DMS153 treated with DMSO at 0.1 percent for 48 hours (cell line): ENCODE results near the gene CABP5.
A peak's percentile ranks its signal among the peaks of the same experiment; 100 is the strongest.
"Not testable (repeated sequence)": the region's sequence is repeated elsewhere in the genome, so short reads cannot be mapped to it uniquely, and the experiment has no call there.

ENCODE experiments used
- DNase-seq: peaks from one replicate; lab custom pipeline; 2025; ENCODE audit not compliant: unreplicated experiment; lab: John Stamatoyannopoulos, UW

The CABP5 gene

DNA sequence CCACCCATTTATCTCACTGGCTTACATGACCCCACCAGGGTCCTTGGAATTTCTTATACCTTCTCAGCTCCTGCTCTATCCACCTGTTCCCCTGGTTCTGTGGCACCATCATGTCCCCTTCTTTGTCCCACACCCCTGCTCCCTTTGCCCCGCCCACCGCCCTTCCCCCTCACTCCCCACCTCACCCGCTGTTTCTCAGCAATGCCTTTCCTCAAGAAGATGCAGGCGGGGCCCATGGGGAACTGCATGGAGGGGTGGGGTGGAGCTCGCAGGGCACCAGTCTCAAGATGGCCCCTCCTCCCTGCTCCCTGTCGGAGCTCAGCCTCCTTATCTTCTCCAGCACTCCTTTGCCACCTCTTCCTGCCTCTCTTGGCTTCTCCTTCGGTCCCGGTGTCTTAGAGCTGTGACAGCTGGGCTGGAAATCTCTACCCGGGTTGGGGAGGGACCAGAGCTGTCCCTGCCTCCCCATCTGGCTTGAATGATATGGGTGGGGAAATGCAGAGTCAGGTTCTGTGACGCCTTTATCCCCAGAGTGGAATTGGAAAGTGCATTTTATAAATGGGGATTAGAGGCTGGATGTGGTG is at the start of gene CABP5:
TSS of gene CABP5 (minus strand) at position 405 of the 584 bp plus-strand sequence. CDS start at position 248, 157 bp downstream.
- DNase-seq, result no peak

DNA sequence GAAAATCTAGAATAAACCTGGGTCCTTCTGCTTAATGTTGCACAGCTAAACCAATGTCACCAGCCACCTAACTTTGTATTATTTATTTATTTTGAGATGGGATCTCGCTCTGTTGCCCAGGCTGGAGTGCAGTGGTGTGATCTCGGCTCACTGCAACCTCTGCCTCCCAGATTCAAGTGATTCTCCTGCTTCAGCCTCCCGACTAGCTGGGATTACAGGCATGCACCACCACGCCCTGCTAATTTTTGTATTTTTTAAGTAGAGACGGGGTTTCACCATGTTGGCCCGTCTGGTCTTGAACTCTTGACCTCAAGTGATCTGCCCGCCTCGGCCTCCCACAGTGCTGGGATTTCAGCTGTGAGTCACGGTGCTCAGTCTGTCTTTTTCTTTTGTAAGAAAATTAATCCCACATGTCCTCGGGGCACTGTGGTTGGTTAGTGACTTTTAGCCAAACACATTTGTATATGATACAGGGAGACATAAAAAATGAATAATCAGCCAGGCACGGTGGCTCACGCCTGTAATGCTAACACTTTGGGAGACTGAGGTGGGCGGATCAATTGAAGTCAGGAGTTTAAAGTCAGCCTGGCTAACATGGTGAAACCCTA is 47.3 kb upstream of the CABP5 start:
- DNase-seq, result not testable (repeated sequence)

DNA sequence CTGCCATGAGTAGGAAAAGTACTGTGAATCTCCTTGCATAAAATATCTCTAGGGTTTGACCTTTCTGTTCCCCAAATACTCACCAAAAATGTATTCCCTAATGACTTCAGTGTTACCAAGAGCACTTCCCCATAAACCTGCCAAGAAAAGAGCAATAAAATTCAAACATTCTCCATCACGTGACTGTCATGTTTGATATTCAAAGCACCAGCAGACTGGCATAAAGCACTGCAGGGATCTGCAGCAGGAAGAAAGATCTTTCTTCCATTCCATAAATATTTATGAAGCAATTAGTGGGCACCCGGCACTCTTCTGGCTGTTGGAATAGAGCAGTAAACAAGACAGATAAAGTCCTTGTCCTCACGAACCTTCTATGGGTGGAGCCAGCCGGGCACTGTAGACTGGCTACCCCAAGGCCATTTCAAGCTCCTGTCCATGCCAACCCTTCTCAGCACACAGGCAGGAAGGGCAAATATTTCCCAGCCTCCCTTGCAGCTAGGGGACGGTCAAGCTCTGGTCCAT is 46.5 kb upstream of the CABP5 start:
- peak; percentile 13 for DNase-seq

DNA sequence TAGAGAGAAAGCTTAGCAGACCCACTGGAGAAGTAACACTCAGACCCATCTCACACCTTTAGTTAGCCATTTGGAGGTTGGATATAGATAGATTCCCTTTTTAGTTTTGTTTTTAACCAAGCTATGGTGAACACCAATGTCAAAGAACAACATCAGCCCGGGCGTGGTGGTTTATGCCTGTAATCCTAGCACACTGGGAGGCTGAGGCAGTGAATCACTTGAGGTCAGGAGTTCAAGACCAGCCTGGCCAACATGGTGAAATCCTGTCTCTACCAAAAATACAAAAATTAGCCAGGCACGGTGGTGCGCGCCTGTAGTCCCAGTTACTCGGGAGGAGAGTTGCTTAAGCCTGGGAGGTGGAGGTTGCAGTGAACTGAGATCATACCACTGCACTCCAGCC is 45.1 kb upstream of the CABP5 start:
- DNase-seq, result not testable (repeated sequence)

DNA sequence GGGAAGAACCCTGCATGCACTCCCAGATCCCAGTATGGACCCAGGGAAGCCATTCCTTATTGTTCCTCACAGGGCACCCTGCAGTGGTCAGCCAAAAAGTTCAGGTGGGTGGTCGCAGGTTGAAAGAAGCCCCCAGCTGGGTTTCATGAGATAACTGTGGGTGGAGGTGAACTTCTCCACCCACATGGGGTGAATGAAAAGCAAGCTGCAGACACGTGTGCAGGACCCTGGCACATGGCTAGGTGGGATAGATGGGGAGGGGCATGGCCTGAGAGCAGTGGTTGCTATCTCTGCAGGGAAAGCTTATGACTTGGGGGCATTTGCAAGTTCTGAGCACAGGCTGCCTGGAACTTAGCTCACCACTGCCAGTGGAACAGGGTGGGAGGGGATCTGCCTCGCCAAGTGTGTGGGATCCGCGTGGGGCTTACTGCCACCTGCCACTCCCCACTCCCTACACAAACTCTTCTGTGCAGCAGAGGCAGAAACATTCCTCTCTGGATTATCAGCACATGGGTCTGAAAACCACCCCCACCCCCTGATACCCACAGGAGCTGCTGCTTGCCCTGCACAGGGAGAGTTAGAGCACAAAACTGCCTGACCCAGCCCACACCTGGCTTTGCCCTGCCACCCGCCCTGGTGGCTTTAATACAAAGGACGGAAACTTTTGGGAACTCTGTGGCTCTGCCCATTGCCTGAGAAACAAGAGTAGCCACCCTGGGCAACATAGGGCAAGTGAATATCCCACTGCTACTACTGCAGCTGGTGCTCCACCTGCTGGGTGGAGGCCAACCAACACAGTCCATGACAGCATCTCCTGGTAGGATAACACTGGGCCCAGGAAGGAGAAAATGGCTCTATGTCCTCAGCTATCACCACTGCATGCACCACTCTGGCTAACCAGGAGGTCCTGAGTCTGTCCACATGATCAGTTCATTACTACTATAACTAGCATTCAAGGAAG is 42.3 kb upstream of the CABP5 start:
- DNase-seq, result no peak

DNA sequence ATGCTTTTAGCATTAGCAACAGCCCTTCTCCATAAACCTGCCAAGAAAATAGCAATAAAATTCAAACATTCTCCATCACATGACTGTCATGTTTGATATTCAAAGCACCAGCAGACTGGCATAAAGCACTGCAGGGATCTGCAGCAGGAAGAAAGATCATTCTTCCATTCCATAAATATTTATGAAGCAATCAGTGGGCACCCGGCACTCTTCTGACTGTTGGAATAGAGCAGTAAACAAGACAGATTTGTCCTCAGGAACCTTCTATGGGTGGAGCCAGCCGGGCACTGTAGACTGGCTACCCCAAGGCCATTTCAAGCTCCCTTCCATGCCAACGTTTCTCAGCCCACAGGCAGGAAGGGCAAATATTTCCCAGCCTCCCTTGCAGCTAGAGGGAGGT is 41.2 kb upstream of the CABP5 start:
- DNase-seq, result no peak

DNA sequence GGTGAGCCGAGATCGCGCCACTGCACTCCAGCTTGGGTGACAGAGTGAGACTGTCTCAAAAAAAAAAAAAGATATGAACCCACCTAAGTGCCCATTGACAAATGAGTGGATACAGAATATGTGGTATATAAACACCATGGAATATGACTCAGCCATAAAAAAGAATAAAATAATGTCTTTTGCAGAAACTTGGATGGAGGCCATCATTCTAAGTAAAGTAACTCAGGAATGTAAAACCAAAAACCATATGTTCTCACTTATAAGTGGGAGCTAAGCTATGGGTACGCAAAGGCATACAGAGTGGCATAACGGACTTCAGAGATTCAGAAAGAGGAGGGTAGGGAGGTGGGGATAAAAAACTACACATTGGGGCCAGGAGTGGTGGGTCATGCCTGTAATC is 37.2 kb upstream of the CABP5 start:
- DNase-seq, result no peak

DNA sequence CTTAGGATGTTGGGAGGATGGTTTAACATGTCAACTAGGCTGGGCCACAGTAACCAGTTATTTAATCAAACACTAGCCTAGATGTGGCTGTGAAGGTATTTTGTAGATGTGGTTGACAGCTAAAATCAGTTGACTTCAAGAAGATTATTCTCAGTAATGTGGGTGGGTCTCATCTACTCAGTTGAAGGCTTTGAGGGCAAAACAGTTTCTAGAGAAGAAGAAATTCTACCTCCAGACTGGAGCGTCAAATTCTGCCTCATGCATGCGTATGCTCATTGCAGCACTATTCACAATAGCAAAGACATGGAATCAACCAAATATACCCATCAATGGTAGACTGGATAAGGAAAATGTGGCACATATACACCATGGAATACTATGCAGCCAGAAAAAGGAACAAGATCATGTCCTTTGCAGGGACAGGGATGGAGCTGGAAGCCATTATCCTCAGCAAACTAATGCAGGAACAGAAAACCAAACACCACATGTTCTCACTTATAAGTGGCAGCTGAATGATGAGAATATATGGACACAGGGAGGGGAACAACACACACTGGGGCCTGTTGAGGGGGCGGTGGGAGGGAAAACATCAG is 26.4 kb upstream of the CABP5 start:
- DNase-seq, result not testable (repeated sequence)

DNA sequence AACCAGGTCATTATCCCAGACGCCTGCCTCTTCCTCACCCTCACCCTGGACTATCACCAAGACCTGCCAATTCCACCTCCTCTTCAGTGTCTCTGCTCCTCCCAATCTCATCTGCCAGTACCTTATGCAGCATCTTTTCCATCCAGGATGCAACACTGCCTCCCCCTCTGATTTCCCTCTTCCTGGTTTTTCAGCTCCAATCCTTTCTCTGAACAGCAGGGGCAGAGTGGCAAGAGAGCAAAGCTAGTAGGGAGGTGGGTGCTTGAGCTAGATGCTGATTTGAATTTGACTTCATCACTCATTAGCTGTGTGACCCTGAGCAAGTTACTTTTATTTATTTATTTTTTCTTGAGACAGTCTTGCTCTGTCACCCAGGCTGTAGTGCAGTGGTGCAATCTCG is 25.6 kb upstream of the CABP5 start:
- DNase-seq, result no peak

DNA sequence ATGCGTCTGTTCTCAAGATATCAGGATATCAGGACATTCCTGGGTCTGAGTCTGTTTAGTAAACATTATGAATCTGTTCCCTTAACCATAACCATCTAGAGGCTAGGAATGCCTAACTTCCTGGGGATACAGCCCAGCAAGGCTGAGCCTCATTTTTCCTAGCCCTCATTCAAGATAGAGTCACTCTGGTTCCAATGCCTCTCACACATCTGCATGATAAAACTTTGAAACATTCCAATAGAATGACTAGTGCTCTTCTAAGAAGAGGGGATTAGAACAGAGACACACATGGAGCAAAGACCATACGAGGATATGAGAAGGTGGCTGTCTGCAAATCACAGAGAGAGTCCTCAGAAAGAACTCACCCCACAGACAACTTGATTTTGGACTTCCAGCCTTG is 20.6 kb upstream of the CABP5 start:
- DNase-seq, result no peak

DNA sequence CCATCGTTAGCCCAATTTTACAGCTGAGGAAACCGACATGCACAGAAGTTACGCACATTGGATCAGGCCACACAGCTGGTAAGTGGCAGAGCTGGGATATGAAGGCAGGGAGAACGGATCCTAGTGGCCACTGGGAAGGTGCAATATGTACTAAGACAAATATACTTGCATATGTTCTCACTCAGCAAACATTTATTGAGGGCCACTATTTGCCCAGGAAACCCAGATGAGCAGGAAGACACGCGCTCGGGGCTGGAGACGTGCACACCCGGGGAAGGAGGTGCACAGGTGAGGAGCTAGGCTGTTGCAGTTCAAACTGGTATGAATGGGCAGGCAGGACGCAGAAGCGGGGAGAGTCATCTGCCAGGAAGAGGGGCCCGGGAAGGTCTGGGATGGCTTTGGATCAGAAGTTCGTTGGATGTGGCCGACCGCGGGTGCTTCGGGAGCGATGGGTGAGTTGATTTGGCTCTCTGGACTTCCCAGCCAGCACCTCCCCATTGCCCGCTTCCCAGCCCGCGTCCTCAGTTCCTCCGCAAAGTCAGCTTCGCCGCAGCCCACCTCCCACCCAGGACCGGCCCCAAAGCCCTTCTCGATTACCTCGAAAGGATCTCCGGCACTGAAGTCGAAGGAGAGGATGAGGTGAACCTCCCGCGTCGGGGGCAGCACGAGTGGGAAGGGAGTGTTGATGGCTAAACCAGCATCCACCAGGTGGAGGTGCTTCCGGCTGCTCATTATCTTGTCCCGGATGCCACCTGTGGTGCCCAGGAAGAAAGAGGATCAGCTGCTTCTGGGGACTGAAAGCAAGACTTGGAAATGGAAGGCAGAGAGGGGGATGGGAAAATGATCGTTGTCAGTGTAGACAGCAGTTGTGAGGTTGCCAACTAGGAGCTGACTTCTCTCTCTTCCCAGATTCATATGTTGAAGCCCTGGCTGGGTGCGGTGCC is 17.8 kb upstream of the CABP5 start:
- no peak for DNase-seq

DNA sequence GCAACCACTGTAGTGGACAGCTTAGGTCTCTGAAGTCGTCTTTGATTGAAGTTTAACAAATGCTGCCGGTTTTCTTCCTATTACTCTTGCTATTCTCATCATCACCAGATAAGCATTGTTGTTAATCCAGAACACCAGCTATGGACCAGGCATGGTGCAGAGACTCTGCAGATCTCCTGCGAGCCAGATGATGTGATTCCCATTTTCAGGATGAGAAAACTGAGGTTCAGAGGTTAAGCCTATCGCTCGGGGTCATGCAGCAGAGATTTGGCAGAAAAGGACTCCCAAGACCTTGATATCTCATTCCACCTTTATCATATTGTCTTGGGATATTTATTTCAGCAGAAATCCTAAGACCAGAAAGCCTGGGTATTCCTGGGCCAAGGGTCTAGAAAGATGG is 16.5 kb upstream of the CABP5 start:
- DNase-seq, result no peak

DNA sequence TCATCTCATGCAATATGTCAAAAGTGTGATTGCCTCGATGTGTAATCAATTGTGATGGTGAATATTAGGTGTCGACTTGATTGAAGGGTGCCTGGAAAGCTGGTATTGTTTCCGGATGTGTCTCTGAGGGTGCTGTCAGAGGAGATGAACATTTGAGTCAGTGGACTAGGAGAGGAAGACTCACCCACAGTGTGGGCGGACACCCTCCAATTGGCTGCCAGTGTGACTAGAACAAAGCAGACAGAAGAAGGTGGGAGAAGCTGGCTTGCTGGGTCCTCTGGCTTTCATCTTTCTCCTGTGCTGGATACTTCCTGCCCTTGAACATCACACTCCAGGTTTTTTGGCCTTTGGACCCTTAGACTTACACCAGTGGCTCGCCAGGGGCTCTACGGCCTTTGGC is 15.5 kb upstream of the CABP5 start:
- no peak for DNase-seq

DNA sequence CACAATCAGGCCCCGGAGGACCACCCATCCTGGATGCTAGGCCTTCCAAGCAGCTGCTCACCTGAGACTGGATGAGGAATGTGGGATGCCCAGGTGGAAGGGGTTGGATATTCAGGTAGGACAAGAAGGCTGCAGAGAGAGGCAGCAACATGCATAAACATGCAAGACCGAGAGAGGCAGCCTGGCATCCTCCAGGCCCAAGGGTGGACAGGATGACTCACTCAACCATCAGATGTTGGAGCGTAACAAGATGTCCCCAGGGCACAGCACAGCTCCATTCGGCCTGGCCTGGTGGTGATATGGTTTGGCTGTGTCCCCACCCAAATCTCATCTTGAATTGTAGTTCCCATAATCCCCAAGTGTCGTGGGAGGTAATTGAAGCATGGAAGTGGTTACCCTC is 10.0 kb upstream of the CABP5 start:
- DNase-seq, result no peak

DNA sequence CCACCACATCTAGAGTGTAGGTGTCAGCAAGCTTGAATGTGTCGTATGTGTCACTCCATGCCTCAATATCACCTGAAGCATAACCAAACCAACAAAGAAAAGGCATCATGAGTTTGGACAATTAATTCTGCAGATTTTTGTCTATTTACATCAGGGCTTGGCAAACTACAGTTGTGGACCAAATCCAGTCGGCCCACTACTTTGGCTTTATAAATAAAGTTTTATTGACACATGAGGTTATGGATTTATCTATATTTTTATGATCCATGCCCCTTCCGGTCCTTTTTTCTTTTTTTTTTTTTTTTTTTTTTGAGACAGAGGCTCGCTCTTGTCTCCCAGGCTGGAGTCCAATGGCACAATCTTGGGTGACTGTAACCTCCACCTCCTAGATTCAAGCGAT is 9.2 kb upstream of the CABP5 start:
- DNase-seq, result no peak

DNA sequence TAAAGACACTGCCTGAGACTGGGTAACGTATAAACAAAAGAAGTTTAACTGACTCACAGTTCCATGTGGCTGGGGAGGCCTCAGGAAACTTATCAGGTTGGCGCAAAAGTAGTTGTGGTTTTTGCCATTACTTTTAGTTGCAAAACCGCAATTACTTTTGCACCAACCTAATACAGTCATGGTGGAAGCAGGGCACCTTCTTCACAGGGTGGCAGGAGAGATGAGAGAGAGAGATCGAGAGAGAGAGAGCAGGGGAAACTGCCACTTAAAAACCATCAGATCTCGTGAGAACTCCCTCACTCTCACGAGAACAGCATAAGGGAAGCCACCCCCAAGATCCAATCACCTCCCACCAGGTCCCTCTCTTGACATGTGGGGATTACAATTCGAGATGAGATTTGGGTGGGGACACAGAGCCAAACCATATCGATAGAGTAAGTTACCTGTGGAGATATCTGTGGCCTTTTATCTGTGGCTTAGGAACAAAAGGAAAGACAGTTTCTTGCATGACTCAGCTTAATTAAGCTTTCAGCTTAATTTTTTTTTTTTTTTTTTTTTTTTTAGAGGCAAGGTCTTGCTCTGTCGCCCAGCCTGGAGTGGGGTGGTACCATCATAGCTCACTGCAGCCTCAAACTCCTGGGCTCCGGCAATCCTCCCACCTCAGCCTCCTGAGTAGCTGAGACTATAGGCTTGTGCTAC is 7.6 kb upstream of the CABP5 start:
- DNase-seq, result no peak

DNA sequence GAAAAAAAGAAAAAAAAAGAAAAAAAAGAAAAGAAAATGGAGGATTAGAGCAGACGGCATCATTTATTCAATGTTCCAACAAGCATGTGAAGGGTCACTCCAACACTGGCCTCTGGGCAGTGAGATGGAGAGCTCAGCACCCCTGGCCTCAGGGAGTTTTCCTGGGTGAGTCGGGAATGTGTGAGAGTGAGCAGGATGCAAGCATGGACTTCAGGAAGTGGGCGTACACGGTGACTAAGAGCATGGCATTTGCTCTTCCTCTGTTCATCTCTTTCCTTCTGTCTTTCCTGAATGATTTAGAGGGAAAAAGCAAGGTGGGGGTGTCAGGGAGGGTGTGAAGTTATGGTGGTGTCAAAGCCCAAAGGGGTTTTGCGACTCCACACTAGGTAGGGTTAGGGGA is 682 bp upstream of the CABP5 start:
- no peak for DNase-seq

DNA sequence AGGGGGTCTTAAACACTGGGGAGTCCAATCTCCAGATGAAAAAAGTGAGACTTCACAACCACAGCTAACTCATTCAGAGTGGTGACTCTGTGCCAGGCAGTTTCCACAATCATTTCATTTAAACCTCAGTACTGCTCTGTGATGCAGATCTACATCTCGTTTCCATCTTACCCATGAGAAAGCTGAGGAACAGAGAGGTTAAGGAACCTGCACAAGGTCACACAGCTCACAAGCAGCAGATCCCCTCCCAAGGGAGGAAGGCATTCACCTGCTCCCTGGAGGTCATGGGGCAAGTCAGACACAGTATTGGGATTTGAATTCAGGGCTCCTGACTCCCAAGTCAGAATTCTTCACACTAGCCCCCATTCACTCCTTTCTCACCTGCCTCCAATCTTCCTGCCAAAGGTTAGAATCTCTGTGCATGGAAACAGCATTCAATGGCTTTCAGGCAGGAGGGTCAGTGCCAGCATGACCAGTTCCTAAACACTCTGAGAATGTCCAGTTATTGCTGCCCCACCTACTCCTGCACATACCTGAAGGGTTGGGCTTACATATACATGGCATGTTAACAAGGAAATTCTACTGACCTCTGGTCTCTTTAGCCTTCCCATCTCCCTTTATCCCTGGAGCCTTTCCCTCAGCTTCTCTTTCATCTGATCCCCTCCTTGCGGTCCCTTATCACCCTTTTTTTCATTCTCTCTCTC is 1.9 kb downstream of the CABP5 start:
- DNase-seq, result no peak

DNA sequence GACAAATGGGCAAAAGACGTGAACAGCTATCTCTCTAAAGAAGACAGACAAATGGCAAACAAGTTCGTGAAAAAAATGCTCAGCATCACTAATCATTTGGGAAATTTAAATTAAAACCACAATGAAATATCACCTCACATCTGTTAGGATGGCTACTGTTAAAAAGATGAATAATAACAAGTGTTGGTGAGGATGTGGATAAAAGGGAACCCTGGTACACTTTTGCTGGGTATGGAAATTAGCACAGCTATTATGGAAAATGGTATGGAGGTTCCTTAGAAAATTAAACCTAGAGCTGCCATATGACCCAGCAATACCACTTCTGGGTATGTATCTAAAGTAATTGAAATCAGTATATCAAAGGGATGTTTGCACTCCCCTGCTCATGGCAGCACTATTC is 7.1 kb downstream of the CABP5 start:
- DNase-seq, result no peak
